Keratinocyte (primary cell): ENCODE measurements around the gene SHANK1. TPM values are rescaled to one million over a fixed set of nuclear protein-coding genes. Genes with fewer than 3 reads are reported as not detected.

Source experiments
- DNase-seq: peaks from one replicate; pipeline ENCODE4 v3.0.0-alpha.2; 2011; ENCODE audit warnings: low read depth, missing footprints, low spot score
- FAIRE-seq: peaks from 2 replicates; lab custom pipeline; 2011; peaks lifted over from hg19 to GRCh38; lab: Jason Lieb, UNC
- H2AFZ ChIP-seq: 2 replicates; pipeline ENCODE4 v1.6.0; 2012; ENCODE audit warnings: low read length, control low read depth, inconsistent platforms; ENCODE audit not compliant: control insufficient read depth
- H3K27ac ChIP-seq: 2 replicates; pipeline ENCODE4 v1.5.1; 2011; ENCODE audit warnings: low read length; ENCODE audit not compliant: control insufficient read depth, insufficient read depth
- H3K27me3 ChIP-seq: 3 replicates; pipeline ENCODE4 v1.6.0; 2011; ENCODE audit warnings: low read length; ENCODE audit not compliant: control insufficient read depth, insufficient read depth; ENCODE audit errors: extremely low read depth
- H3K36me3 ChIP-seq, 2 experiments: 2 replicates in 1 of 2; 3 replicates in 1 of 2; pipeline ENCODE4 v1.5.1; 2011; ENCODE audit warnings: low read length in 2 of 2, mild to moderate bottlenecking in 1 of 2; ENCODE audit not compliant: control insufficient read depth in 2 of 2, insufficient read depth in 2 of 2; ENCODE audit errors: extremely low read depth in 1 of 2
- H3K4me1 ChIP-seq: 3 replicates; pipeline ENCODE4 v1.5.1; 2011; ENCODE audit warnings: low read length; ENCODE audit not compliant: control insufficient read depth, insufficient read depth; ENCODE audit errors: extremely low read depth
- H3K4me2 ChIP-seq: 3 replicates; pipeline ENCODE4 v1.6.0; 2011; ENCODE audit warnings: low read depth, low read length; ENCODE audit not compliant: control insufficient read depth, insufficient read depth; ENCODE audit errors: extremely low read depth
- H3K4me3 ChIP-seq, 3 experiments: fragments of 200-600 bp in 1 of 3; sonication (generic) in 1 of 3; 2 replicates in 2 of 3; 3 replicates in 1 of 3; pipeline ENCODE4 v1.5.1; 2011 to 2016; ENCODE audit warnings: low read length in 3 of 3, mild to moderate bottlenecking in 3 of 3, control low read depth in 2 of 3, inconsistent platforms in 1 of 3, low read depth in 1 of 3, mixed read lengths in 1 of 3, mixed run types in 1 of 3, moderate library complexity in 1 of 3; ENCODE audit not compliant: control insufficient read depth in 2 of 3, insufficient read depth in 2 of 3; ENCODE audit errors: extremely low read depth in 1 of 3
- H3K79me2 ChIP-seq: 2 replicates; pipeline ENCODE4 v1.6.0; 2012; ENCODE audit warnings: low read length; ENCODE audit not compliant: control insufficient read depth, insufficient read depth
- H3K9ac ChIP-seq: 3 replicates; pipeline ENCODE4 v1.6.0; 2011; ENCODE audit warnings: low read length; ENCODE audit not compliant: control insufficient read depth, insufficient read depth; ENCODE audit errors: extremely low read depth
- H3K9me1 ChIP-seq: 3 replicates; pipeline ENCODE4 v1.6.0; 2011; ENCODE audit warnings: low read length; ENCODE audit not compliant: control insufficient read depth, insufficient read depth; ENCODE audit errors: extremely low read depth
- H3K9me3 ChIP-seq: 2 replicates; pipeline ENCODE4 v1.5.1; 2012; ENCODE audit warnings: low read depth, low read length; ENCODE audit not compliant: control insufficient read depth
- H4K20me1 ChIP-seq: 3 replicates; pipeline ENCODE4 v1.6.0; 2011; ENCODE audit warnings: low read length; ENCODE audit not compliant: control insufficient read depth, insufficient read depth; ENCODE audit errors: extremely low read depth
- EZH2 ChIP-seq: IDR thresholded peaks from one replicate; pipeline ENCODE4 v1.6.1; 2012; ENCODE audit warnings: inconsistent platforms, mild to moderate bottlenecking, low read length, moderate library complexity
- dilution Hi-C: fragments of 300-500 bp; cut with MboI; formaldehyde crosslinking; loops from one replicate; pipeline ENCODE4 v1.7.0; 2020; ENCODE audit warnings: low sequenced_read_pairs; ENCODE audit not compliant: extremely low pct_ligation_motif_present
- polyA plus RNA-seq, 5 experiments: library from polyadenylated mRNA; depleted of rRNA in 3 of 5; stranded (reverse) in 3 of 5; stranded (forward) in 1 of 5; unstranded in 1 of 5; fragments of >200 nt; gene quantifications; 1 replicate in 1 of 5; 2 replicates in 3 of 5; 3 replicates in 1 of 5; pipeline versions ENCODE4 v1.2.1 to v1.2.3, GENCODE V29; 2011 to 2012; ENCODE audit warnings: missing spikeins in 2 of 5, low read depth in 1 of 5, low replicate concordance in 1 of 5
- TF ChIP-seq, protein P1 (sequence below), 3 experiments: IDR thresholded peaks in 1 of 3; conservative IDR thresholded peaks in 1 of 3; optimal IDR thresholded peaks in 1 of 3; 2 replicates in 2 of 3; 3 replicates in 1 of 3; pipeline versions ENCODE3 to v1.5.1; 2011; ENCODE audit warnings: low read length in 3 of 3, mild to moderate bottlenecking in 3 of 3, moderate library complexity in 2 of 3, control low read depth in 1 of 3, inconsistent platforms in 1 of 3; ENCODE audit not compliant: insufficient read depth in 2 of 3; ENCODE audit errors: extremely low read depth in 1 of 3

The SHANK1 gene
- polyA plus RNA-seq, 1 donor (not counting 4 experiments of a cell fraction or from before 2014, with no cell fraction given) = 0.51 TPM

DNA sequence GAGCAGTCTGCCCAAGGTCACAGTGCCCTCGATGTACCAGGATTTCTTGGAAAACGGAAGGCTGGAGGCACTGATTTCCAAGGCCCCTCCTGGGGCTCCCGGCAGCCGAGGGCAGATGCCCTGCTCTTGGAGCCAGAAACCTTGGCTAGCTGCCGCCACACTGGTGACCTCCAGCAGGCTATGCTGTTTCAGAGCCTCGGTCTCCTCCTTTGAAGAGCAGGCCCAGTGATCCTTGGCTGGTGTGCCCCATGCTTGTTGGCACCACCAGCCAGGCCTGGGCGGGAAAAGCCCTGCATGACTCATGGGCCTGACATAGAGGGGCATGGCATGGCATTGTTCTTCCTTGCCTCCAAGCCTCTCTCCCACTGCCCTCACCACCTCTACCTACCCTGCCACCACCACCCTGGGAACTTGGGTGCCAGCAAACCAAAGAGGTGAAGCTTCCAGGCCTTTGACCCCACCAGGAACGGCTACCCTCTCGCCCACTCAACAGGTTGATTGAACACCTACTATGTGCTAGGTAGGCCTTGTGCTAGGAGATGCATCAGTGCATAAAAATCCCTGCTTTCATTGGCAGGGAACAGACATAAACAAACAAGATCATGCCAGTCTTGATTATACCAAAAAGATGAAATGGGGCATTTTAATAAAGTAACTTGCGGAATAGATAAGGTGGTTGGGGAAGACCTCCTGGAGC, 2.0 kb upstream of the SHANK1 start:
- no peak for TF ChIP-seq EZH2
- TF ChIP-seq, protein P1, sequence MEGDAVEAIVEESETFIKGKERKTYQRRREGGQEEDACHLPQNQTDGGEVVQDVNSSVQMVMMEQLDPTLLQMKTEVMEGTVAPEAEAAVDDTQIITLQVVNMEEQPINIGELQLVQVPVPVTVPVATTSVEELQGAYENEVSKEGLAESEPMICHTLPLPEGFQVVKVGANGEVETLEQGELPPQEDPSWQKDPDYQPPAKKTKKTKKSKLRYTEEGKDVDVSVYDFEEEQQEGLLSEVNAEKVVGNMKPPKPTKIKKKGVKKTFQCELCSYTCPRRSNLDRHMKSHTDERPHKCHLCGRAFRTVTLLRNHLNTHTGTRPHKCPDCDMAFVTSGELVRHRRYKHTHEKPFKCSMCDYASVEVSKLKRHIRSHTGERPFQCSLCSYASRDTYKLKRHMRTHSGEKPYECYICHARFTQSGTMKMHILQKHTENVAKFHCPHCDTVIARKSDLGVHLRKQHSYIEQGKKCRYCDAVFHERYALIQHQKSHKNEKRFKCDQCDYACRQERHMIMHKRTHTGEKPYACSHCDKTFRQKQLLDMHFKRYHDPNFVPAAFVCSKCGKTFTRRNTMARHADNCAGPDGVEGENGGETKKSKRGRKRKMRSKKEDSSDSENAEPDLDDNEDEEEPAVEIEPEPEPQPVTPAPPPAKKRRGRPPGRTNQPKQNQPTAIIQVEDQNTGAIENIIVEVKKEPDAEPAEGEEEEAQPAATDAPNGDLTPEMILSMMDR (optimal IDR thresholded peaks at IDR 0.05 in 1 of 3, IDR thresholded peaks at IDR 0.05 in 1 of 3, conservative IDR thresholded peaks at IDR 0.05 in 1 of 3; ENCODE audit: extremely low read depth in 1 of 3, insufficient read depth in 2 of 3, low read length in 3 of 3) = no peak
- Histone ChIP-seq H3K9me3 (no peaks in the 10 kb centered on the region), H3K4me3 (no peak overlapping the region), H3K36me3 (no peaks in the 10 kb centered on the region), H3K27ac (no peak overlapping the region), H2AFZ (no peak overlapping the region), H3K9ac (no peak overlapping the region), H3K79me2 (no peaks in the 10 kb centered on the region), H3K4me2 (no peak overlapping the region), H3K27me3 (peaks cover 28% of the 10 kb centered on the region), H3K9me1 (no peaks in the 10 kb centered on the region), H4K20me1 (peaks cover 4% of the 10 kb centered on the region), H3K4me1 (peaks cover 14% of the 10 kb centered on the region)
- DNase-seq (no peak), FAIRE-seq (no peak)
- dilution Hi-C loops = no loop called here

DNA sequence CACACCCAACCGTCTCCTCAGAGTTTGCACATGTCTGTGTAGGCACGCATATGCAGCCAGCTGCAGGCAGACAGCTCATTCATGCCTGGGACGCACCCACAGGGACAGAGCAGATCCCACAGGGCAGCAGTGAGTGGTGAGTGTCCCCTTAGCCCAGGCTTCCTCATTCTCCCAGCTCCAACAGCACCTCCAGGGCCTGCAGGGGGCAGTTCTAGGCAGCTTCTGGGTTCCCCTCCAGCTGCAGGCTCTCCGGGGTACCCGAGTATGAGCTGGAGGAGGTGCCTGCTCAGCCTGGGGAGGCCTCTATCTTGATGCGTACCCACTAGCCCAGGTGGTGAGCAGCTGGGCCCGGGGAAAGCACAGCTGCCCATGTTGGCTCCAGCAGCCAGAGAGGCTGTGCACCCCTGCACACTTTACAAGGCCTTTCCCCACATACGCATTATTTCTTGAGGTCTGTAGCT, 1.3 kb upstream of the SHANK1 start:
- no peaks in the 10 kb centered on the region for H3K36me3 ChIP-seq
- H3K4me2 ChIP-seq = peak overlapping the region; percentile 22
- H3K9me3 ChIP-seq = no peaks in the 10 kb centered on the region
- no peaks in the 10 kb centered on the region for H3K9me1 ChIP-seq
- H3K79me2 ChIP-seq = no peaks in the 10 kb centered on the region
- H3K9ac ChIP-seq = no peak overlapping the region
- H3K27me3 ChIP-seq = peaks cover 35% of the 10 kb centered on the region
- DNase-seq = peak; percentile 30
- TF ChIP-seq, protein P1 (optimal IDR thresholded peaks at IDR 0.05 in 1 of 3, IDR thresholded peaks at IDR 0.05 in 1 of 3, conservative IDR thresholded peaks at IDR 0.05 in 1 of 3; ENCODE audit: extremely low read depth in 1 of 3, insufficient read depth in 2 of 3, low read length in 3 of 3) = peak in 2 of 3 experiments; percentile 23 to 31
- no peak for TF ChIP-seq EZH2
- FAIRE-seq = peak; percentile 81
- H3K4me1 ChIP-seq = peaks cover 14% of the 10 kb centered on the region
- H4K20me1 ChIP-seq = peaks cover 4% of the 10 kb centered on the region
- H3K27ac ChIP-seq = no peak overlapping the region
- H2AFZ ChIP-seq = no peak overlapping the region
- dilution Hi-C loops = no loop called here
- no peak overlapping the region for H3K4me3 ChIP-seq
